ENCODE data around the gene RHOT1.

DNA sequence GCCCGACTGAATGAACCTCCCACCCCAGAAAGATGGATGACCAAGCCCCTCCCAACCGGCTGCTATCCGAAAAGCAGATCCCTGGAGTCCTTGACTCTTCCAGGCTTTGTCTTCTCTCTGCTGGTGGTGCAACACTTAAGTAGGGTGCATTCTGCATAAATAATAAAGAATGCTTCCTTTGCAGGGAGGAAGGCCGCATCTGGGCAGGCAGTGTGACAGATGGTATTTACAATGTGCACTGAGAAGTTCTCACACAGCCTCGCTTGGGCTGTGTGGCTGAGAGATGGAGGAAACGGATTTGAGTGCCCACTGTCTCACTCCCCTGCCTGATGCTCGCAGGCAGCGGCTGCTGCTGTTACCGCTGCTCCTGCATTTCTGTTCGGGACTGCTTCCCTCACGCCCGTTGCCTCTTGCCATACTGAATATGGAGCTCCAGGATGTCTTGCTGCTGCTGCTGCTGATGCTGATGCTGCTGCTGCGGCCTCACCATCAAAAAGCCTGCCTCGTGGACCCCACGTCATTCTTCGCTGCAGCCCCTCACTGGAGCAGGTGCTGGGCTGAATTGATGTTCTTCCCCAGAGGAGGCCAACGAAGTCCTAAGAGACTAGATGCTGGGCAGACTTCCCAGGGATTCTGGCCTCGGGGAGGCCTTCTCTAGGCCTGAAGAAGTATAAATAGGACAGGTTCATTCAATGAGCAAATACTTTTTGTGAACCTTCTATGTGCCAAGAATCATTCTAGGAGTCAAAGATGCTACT, 116.3 kb downstream of the RHOT1 start:
- TF ChIP-seq POLR2AphosphoS5 (IDR thresholded peaks at IDR 0.05; ENCODE audit: low read depth) (no peak), SPI1 (IDR thresholded peaks at IDR 0.05; ENCODE audit: borderline replicate concordance, low read depth) (no peak)
- TF ChIP-seq, protein P1, sequence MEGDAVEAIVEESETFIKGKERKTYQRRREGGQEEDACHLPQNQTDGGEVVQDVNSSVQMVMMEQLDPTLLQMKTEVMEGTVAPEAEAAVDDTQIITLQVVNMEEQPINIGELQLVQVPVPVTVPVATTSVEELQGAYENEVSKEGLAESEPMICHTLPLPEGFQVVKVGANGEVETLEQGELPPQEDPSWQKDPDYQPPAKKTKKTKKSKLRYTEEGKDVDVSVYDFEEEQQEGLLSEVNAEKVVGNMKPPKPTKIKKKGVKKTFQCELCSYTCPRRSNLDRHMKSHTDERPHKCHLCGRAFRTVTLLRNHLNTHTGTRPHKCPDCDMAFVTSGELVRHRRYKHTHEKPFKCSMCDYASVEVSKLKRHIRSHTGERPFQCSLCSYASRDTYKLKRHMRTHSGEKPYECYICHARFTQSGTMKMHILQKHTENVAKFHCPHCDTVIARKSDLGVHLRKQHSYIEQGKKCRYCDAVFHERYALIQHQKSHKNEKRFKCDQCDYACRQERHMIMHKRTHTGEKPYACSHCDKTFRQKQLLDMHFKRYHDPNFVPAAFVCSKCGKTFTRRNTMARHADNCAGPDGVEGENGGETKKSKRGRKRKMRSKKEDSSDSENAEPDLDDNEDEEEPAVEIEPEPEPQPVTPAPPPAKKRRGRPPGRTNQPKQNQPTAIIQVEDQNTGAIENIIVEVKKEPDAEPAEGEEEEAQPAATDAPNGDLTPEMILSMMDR (IDR thresholded peaks at IDR 0.05; ENCODE audit: insufficient read depth, low read length) = no peak
- TF ChIP-seq, protein P2, sequence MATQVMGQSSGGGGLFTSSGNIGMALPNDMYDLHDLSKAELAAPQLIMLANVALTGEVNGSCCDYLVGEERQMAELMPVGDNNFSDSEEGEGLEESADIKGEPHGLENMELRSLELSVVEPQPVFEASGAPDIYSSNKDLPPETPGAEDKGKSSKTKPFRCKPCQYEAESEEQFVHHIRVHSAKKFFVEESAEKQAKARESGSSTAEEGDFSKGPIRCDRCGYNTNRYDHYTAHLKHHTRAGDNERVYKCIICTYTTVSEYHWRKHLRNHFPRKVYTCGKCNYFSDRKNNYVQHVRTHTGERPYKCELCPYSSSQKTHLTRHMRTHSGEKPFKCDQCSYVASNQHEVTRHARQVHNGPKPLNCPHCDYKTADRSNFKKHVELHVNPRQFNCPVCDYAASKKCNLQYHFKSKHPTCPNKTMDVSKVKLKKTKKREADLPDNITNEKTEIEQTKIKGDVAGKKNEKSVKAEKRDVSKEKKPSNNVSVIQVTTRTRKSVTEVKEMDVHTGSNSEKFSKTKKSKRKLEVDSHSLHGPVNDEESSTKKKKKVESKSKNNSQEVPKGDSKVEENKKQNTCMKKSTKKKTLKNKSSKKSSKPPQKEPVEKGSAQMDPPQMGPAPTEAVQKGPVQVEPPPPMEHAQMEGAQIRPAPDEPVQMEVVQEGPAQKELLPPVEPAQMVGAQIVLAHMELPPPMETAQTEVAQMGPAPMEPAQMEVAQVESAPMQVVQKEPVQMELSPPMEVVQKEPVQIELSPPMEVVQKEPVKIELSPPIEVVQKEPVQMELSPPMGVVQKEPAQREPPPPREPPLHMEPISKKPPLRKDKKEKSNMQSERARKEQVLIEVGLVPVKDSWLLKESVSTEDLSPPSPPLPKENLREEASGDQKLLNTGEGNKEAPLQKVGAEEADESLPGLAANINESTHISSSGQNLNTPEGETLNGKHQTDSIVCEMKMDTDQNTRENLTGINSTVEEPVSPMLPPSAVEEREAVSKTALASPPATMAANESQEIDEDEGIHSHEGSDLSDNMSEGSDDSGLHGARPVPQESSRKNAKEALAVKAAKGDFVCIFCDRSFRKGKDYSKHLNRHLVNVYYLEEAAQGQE (IDR thresholded peaks at IDR 0.05; ENCODE audit: insufficient replicate concordance, low read depth) = no peak
